Stomach (tissue), 4 donors: ENCODE measurements around the gene SLC17A2.

ENCODE experiments used
- CTCF ChIP-seq, 7 experiments: fragments of 450-650 bp in 4 of 7; fragments of 200-600 bp in 3 of 7; sonication (generic) in 3 of 7; IDR thresholded peaks; one replicate each; pipeline ENCODE4 v1.5.1; 2016 to 2019; ENCODE audit warnings: antibody characterized with exemption in 7 of 7, control low read depth in 2 of 7, mild to moderate bottlenecking in 1 of 7
- POLR2A ChIP-seq, 4 donors: fragments of 450-650 bp; IDR thresholded peaks; one replicate each; pipeline ENCODE4 v1.6.1; 2016; ENCODE audit warnings: antibody characterized with exemption in 4 of 4, control low read depth in 2 of 4, mild to moderate bottlenecking in 1 of 4, moderate library complexity in 1 of 4
- POLR2AphosphoS5 ChIP-seq, 3 donors: sonication (generic); formaldehyde crosslinking; IDR thresholded peaks; one replicate each; pipeline ENCODE4 v1.6.1; 2016; ENCODE audit warnings: antibody characterized with exemption in 3 of 3

GRCh38 chr6:25875926-25876602 lies 54.4 kb downstream of the SLC17A2 start:
- TF ChIP-seq CTCF (IDR thresholded peaks at IDR 0.05) (no peak), POLR2AphosphoS5 (IDR thresholded peaks at IDR 0.05) (no peak), POLR2A (IDR thresholded peaks at IDR 0.05) (no peak)
